K562 (cell line): ENCODE measurements around the gene VLDLR. TPM values are rescaled to one million over a fixed set of nuclear protein-coding genes. Genes with fewer than 3 reads are reported as not detected.

ENCODE experiments used
- ATAC-seq: fragments of 200-7000 bp; cut with Tn5 transposase; 3 replicates; pipeline ENCODE4 v1.9.1; 2020; ENCODE audit warnings: moderate library complexity
- BruUV-seq: library from RNA; stranded (reverse); fragments of 400-500 nt; replicated peaks from 2 replicates; lab custom pipeline; 2021; lab: Mats Ljungman, UMichigan
- CTCF ChIA-PET: fragments of 300-600 bp; formaldehyde crosslinking; extraction: SDS; loops from one replicate; lab custom pipeline; 2021; ENCODE audit warnings: low intra/inter-chr PET ratio; lab: Yijun Ruan, JAX
- POLR2A ChIA-PET: fragments of 300-600, 350-650 bp; sonication (Branson Sonifier 250); formaldehyde crosslinking; extraction: SDS; loops from one replicate; lab custom pipeline; 2021; ENCODE audit warnings: antibody characterized with exemption, inconsistent platforms; lab: Yijun Ruan, JAX
- DNase-seq, 4 experiments: peaks; one replicate each; pipeline versions ENCODE4 v3.0.0 to v3.0.0-alpha.2; 2011 to 2018; ENCODE audit warnings: low spot score in 3 of 4, mixed read lengths in 3 of 4; ENCODE audit errors: extremely low read depth in 1 of 4
- FAIRE-seq: peaks from 2 replicates; lab custom pipeline; 2011; peaks lifted over from hg19 to GRCh38; lab: Jason Lieb, UNC
- H2AFZ ChIP-seq: 2 replicates; pipeline ENCODE4 v1.6.0; 2011; ENCODE audit warnings: low read depth, low read length, control low read depth, inconsistent platforms
- H3K27ac ChIP-seq: fragments of 200-600 bp; 3 replicates; pipeline ENCODE4 v1.8.0; 2011; ENCODE audit warnings: low read depth, mild to moderate bottlenecking, control low read depth, inconsistent platforms, low read length, moderate library complexity, mixed read lengths; ENCODE audit errors: extremely low read depth
- H3K27me3 ChIP-seq, 2 experiments: fragments of 300-600 bp in 1 of 2; 2 replicates in 1 of 2; 3 replicates in 1 of 2; pipeline versions ENCODE4 v1.6.0 to v1.8.0; 2011; ENCODE audit warnings: inconsistent platforms in 2 of 2, low read length in 2 of 2, mild to moderate bottlenecking in 1 of 2, mixed read lengths in 1 of 2, moderate library complexity in 1 of 2; ENCODE audit not compliant: control insufficient read depth in 2 of 2, insufficient read depth in 2 of 2
- H3K36me3 ChIP-seq: fragments of 300-600 bp; 3 replicates; pipeline ENCODE4 v1.8.0; 2011; ENCODE audit warnings: mild to moderate bottlenecking, low read length, inconsistent platforms; ENCODE audit not compliant: control insufficient read depth, insufficient read depth
- H3K4me1 ChIP-seq, 2 experiments: fragments of 200-600 bp in 1 of 2; replicated peaks in 1 of 2; 2 replicates in 1 of 2; 3 replicates in 1 of 2; pipeline versions ENCODE4 v1.5.1 to v1.8.0; 2011; ENCODE audit warnings: inconsistent platforms in 2 of 2, low read length in 2 of 2, mild to moderate bottlenecking in 1 of 2, mixed read lengths in 1 of 2, moderate library complexity in 1 of 2; ENCODE audit not compliant: control insufficient read depth in 2 of 2, insufficient read depth in 2 of 2
- H3K4me2 ChIP-seq: 2 replicates; pipeline ENCODE4 v1.6.1; 2011; ENCODE audit warnings: low read length, control low read depth, inconsistent platforms, mixed read lengths; ENCODE audit not compliant: insufficient read depth
- H3K4me3 ChIP-seq: fragments of 200-600 bp; sonication (generic), shearing (Covaris generic); 2 replicates; pipeline ENCODE4 v1.5.1; 2016; ENCODE audit warnings: control low read depth, inconsistent platforms
- H3K79me2 ChIP-seq: fragments of 200-600 bp; 3 replicates; pipeline ENCODE4 v1.8.0; 2011; ENCODE audit warnings: low read length, inconsistent platforms; ENCODE audit not compliant: control insufficient read depth, insufficient read depth
- H3K9ac ChIP-seq, 2 experiments: 2 replicates each; pipeline versions ENCODE4 v1.6.0 to v1.6.1; 2011; ENCODE audit warnings: low read depth in 2 of 2, low read length in 2 of 2, control low read depth in 1 of 2, inconsistent platforms in 1 of 2, mild to moderate bottlenecking in 1 of 2, mixed read lengths in 1 of 2; ENCODE audit not compliant: insufficient read depth in 1 of 2
- H3K9me1 ChIP-seq: one replicate; pipeline ENCODE4 v1.6.0; 2011; ENCODE audit warnings: inconsistent platforms, mild to moderate bottlenecking, low read length, moderate library complexity; ENCODE audit not compliant: control insufficient read depth, insufficient read depth
- H3K9me3 ChIP-seq: replicated peaks from 2 replicates; pipeline ENCODE4 v1.5.1; 2011; ENCODE audit warnings: low read depth, low read length, inconsistent platforms; ENCODE audit not compliant: control insufficient read depth, insufficient read depth
- H4K20me1 ChIP-seq: replicated peaks from 2 replicates; pipeline ENCODE4 v1.6.1; 2011; ENCODE audit warnings: low read length, inconsistent platforms, mixed read lengths; ENCODE audit not compliant: control insufficient read depth, insufficient read depth
- BRD9 ChIP-seq: fragments of 450-650 bp; IDR thresholded peaks from 2 replicates; pipeline ENCODE4 v1.6.1; 2018; ENCODE audit warnings: low read depth; ENCODE audit not compliant: partially characterized antibody
- C11orf30 ChIP-seq: fragments of 450-650 bp; IDR thresholded peaks from 2 replicates; pipeline ENCODE4 v1.6.1; 2016; ENCODE audit warnings: low read depth, mild to moderate bottlenecking
- CBFA2T3 ChIP-seq: fragments of 450-650 bp; IDR thresholded peaks from 2 replicates; pipeline ENCODE4 v1.6.1; 2017
- DMBX1 ChIP-seq: fragments of 250-450 bp; sonication (Bioruptor Pico); IDR thresholded peaks from 2 replicates; pipeline ENCODE4 v1.8.0; 2022; ENCODE audit warnings: inconsistent platforms, mild to moderate bottlenecking, moderate library complexity, borderline replicate concordance
- EHMT2 ChIP-seq: fragments of 450-650 bp; IDR thresholded peaks from 2 replicates; pipeline ENCODE4 v1.6.1; 2018; ENCODE audit warnings: antibody characterized with exemption
- SNIP1 ChIP-seq: fragments of 450-650 bp; IDR thresholded peaks from 2 replicates; pipeline ENCODE4 v1.7.1; 2017; ENCODE audit warnings: low read depth, mild to moderate bottlenecking
- TAF1 ChIP-seq: IDR thresholded peaks from 2 replicates; pipeline ENCODE4 v1.6.1; 2011; ENCODE audit warnings: mild to moderate bottlenecking, low read length, moderate library complexity; ENCODE audit not compliant: insufficient read depth, control insufficient read depth, severe bottlenecking; ENCODE audit errors: extremely low read depth
- TFAM ChIP-seq: fragments of 250-450 bp; sonication (Bioruptor Pico); conservative IDR thresholded peaks from 2 replicates; pipeline ENCODE4 v1.5.0; 2021; ENCODE audit warnings: mild to moderate bottlenecking, moderate library complexity
- YY1 ChIP-seq, 3 experiments: IDR thresholded peaks; 2 replicates each; pipeline ENCODE4 v1.6.1; 2011; ENCODE audit warnings: low read length in 2 of 3, mild to moderate bottlenecking in 2 of 3, moderate library complexity in 2 of 3, borderline replicate concordance in 1 of 3, control low read depth in 1 of 3, low read depth in 1 of 3; ENCODE audit not compliant: insufficient read depth in 3 of 3, insufficient replicate concordance in 2 of 3, control insufficient read depth in 1 of 3, insufficient read length in 1 of 3; ENCODE audit errors: extremely low read depth in 1 of 3
- ZNF232 ChIP-seq: sonication (generic); formaldehyde crosslinking; IDR thresholded peaks from 2 replicates; pipeline ENCODE4 v1.8.0; 2022; ENCODE audit warnings: mild to moderate bottlenecking, missing genetic modification reagents
- ZNF77 ChIP-seq: fragments of 250-450 bp; sonication (Bioruptor Pico); IDR thresholded peaks from 2 replicates; pipeline ENCODE4 v1.5.0; 2020
- WGBS: fragments of 100-300 bp; shearing (Covaris generic); methylation state at CpG from one replicate; pipeline ENCODE4 v1.1.6; 2016; ENCODE audit warnings: low coverage, mixed read lengths; ENCODE audit not compliant: insufficient coverage; ENCODE audit errors: missing lambda C conversion rate; 5-methylcytosine and 5-hydroxymethylcytosine counted together
- in situ Hi-C: fragments of 300-500 bp; cut with MboI; formaldehyde crosslinking; loops from 4 replicates; pipeline ENCODE4 v1.15.0; 2018; ENCODE audit warnings: inconsistent platforms, mixed read lengths
- intact Hi-C: fragments of 100-400 bp; cut with micrococcal nuclease; formaldehyde crosslinking; loops from 2 replicates; pipeline ENCODE4 v1.14.2; 2022
- polyA plus RNA-seq, 8 experiments: library from polyadenylated mRNA; depleted of rRNA in 4 of 8; stranded (reverse) in 5 of 8; unstranded in 3 of 8; fragments of >200 nt; fragmentation: Nextera tagmentation in 2 of 8; fragmentation: Illumina TruSeq in 1 of 8; extraction: Ambion mirVana in 2 of 8; extraction: Trizol in 1 of 8; gene quantifications; 2 replicates each; pipeline versions ENCODE4 v1.2.1 to v1.2.3, GENCODE V29; 2011 to 2014; ENCODE audit warnings: inconsistent platforms in 1 of 8, missing spikeins in 1 of 8
- total RNA-seq, 7 experiments: library from RNA; depleted of rRNA in 6 of 7; stranded (reverse); fragments of >200 nt in 6 of 7; fragmentation: Illumina TruSeq in 2 of 7; extraction: Trizol in 2 of 7; gene quantifications; 2 replicates each; pipeline versions ENCODE4 v1.2.1 to v1.2.3, GENCODE V29; 2011 to 2021; ENCODE audit warnings: low replicate concordance in 1 of 7
- TF ChIP-seq, protein P1 (sequence below): conservative IDR thresholded peaks from 2 replicates; pipeline ENCODE4 v1.6.1; 2011; ENCODE audit warnings: low read depth, mild to moderate bottlenecking, low read length; ENCODE audit not compliant: control insufficient read depth
- TF ChIP-seq, protein P2 (sequence below): fragments of 250-450 bp; sonication (Bioruptor Pico); IDR thresholded peaks from 2 replicates; pipeline ENCODE4 v1.5.0; 2020; ENCODE audit warnings: mild to moderate bottlenecking, borderline replicate concordance

The VLDLR gene
- total and polyA plus RNA-seq, 9 of the 15 experiments (the other 6 are each of a cell fraction or from before 2014, with no cell fraction given), result 0.03 to 0.58 (median 0.08) TPM

DNA sequence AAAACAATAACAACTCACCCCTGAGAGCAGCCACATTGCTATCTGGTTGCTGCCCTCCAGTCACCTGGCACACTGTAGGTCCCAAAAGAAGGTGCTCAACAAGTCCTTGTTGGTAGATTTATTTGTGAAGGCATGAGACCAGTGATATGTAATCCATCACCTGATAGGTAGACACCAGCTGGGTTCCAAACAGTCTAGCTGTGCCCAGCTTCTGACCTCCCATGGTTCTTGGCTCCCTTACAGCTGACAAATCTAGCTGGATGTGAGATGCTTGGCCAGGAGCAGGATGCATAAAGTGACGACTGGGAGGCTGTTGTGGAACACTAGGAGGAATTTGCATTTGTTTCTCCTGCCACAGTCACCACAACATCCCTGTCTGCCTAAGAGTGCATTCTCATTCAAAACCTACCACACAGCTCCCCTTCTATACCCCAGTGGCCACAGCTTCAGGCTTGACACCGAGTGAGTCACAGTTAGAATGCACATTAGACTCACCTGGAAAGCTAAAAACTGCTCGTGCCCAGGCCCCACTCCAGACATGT is 7.8 kb upstream of the VLDLR start:
- no peaks in the 10 kb centered on the region for H4K20me1 ChIP-seq
- no peak for DNase-seq
- no peak for FAIRE-seq
- intact Hi-C loops, result no loop called here
- H3K9ac ChIP-seq, result no peak overlapping the region
- ATAC-seq, result no peak
- TF ChIP-seq ZNF232 (CRISPR knock-in tag), result no peak
- TF ChIP-seq SNIP1, result no peak
- no peak for TF ChIP-seq C11orf30
- no peak for TF ChIP-seq EHMT2
- no peaks in the 10 kb centered on the region for H3K9me1 ChIP-seq
- H3K27ac ChIP-seq, result no peak overlapping the region
- ChIA-PET POLR2A (interaction anchor here (0.5 to 1.1 kb wide), 2 partner anchors 9 to 197 kb away, joined by 3 to 5 read pairs; no protein-coding TSS in a partner anchor), CTCF (no interaction called here)
- in situ Hi-C loops, result no loop called here
- no peaks in the 10 kb centered on the region for H3K36me3 ChIP-seq
- 0% methylated on average over 1 of the region's 3 CpGs for WGBS
- no TSS peak for BruUV-seq
- H3K27me3 ChIP-seq, result peaks cover 0 to 5% of the 10 kb centered on the region in 2 experiments; a peak in 2 of 5 replicates
- H3K4me3 ChIP-seq, result no peak overlapping the region
- H3K4me1 ChIP-seq, result no peaks in the 10 kb centered on the region
- no peaks in the 10 kb centered on the region for H3K9me3 ChIP-seq
- H2AFZ ChIP-seq, result no peak overlapping the region
- H3K4me2 ChIP-seq, result no peak overlapping the region
- no peaks in the 10 kb centered on the region for H3K79me2 ChIP-seq

DNA sequence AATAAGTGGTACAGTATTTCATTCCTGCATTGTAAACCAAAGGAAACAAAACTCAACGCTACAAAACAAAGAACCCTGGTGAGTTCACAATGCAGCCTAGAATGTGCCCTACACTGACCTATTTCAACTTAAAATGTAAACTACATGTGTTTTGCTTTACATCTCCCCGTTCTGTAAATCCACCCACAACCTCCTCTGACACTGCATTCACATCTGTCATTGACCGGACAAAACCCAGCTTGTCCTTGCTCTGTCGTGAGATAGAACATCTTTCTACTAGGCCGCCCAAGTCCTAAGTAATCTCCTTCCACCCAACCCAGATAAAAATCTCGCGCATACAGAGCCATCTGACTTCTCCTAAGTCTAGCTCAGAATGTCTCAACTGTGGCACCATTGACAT is 6.1 kb upstream of the VLDLR start:
- no TSS peak for BruUV-seq
- Histone ChIP-seq H3K4me2 (no peak overlapping the region), H2AFZ (no peak overlapping the region), H3K9me1 (no peaks in the 10 kb centered on the region), H3K27me3 (peaks cover 0 to 5% of the 10 kb centered on the region in 2 experiments; a peak in 2 of 5 replicates), H3K4me3 (no peak overlapping the region), H3K79me2 (no peaks in the 10 kb centered on the region), H3K4me1 (no peaks in the 10 kb centered on the region), H3K36me3 (no peaks in the 10 kb centered on the region), H4K20me1 (no peaks in the 10 kb centered on the region), H3K9me3 (no peaks in the 10 kb centered on the region), H3K27ac (no peak overlapping the region), H3K9ac (no peak overlapping the region)
- FAIRE-seq (no peak), DNase-seq (no peak), ATAC-seq (no peak)
- TF ChIP-seq ZNF77 (CRISPR knock-in tag) (no peak), TAF1 (no peak), DMBX1 (CRISPR knock-in tag) (no peak), TFAM (CRISPR knock-in tag) (no peak), YY1 (IDR thresholded peaks at IDR 0.05; ENCODE audit: borderline replicate concordance in 1 of 3, control insufficient read depth in 1 of 3, extremely low read depth in 1 of 3, insufficient read depth in 3 of 3, insufficient read length in 1 of 3, insufficient replicate concordance in 2 of 3, low read depth in 1 of 3, low read length in 2 of 3) (no peak), BRD9 (no peak), CBFA2T3 (no peak)
- TF ChIP-seq, protein P1, sequence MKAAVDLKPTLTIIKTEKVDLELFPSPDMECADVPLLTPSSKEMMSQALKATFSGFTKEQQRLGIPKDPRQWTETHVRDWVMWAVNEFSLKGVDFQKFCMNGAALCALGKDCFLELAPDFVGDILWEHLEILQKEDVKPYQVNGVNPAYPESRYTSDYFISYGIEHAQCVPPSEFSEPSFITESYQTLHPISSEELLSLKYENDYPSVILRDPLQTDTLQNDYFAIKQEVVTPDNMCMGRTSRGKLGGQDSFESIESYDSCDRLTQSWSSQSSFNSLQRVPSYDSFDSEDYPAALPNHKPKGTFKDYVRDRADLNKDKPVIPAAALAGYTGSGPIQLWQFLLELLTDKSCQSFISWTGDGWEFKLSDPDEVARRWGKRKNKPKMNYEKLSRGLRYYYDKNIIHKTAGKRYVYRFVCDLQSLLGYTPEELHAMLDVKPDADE, result no peak
- TF ChIP-seq, protein P2, sequence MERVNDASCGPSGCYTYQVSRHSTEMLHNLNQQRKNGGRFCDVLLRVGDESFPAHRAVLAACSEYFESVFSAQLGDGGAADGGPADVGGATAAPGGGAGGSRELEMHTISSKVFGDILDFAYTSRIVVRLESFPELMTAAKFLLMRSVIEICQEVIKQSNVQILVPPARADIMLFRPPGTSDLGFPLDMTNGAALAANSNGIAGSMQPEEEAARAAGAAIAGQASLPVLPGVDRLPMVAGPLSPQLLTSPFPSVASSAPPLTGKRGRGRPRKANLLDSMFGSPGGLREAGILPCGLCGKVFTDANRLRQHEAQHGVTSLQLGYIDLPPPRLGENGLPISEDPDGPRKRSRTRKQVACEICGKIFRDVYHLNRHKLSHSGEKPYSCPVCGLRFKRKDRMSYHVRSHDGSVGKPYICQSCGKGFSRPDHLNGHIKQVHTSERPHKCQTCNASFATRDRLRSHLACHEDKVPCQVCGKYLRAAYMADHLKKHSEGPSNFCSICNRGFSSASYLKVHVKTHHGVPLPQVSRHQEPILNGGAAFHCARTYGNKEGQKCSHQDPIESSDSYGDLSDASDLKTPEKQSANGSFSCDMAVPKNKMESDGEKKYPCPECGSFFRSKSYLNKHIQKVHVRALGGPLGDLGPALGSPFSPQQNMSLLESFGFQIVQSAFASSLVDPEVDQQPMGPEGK, result no peak
- 6% methylated on average over 7 of the region's 7 CpGs for WGBS
- intact Hi-C loops (no loop called here), in situ Hi-C loops (no loop called here)
- ChIA-PET POLR2A (no interaction called here), CTCF (no interaction called here)
